Activated B cell treated with CpG ODN at 0.5 μM for 24 hours (primary cell): ENCODE data around the gene SRPK2. TPM values are rescaled to one million over a fixed set of nuclear protein-coding genes. Genes with fewer than 3 reads are reported as not detected.
"Not testable (repeated sequence)": the region's sequence is repeated elsewhere in the genome, so short reads cannot be mapped to it uniquely, and the experiment has no call there.

ENCODE experiments used
- ATAC-seq: fragments of 200-7000 bp; cut with Tn5 transposase; one replicate; pipeline ENCODE4 v1.10.0; 2021; ENCODE audit warnings: low read depth, mild to moderate bottlenecking, moderate library complexity
- CTCF ChIA-PET: fragments of 350-600 bp; sonication (Branson Sonifier 250); formaldehyde crosslinking; loops from one replicate; lab custom pipeline; 2021; ENCODE audit warnings: antibody characterized with exemption; lab: Charles Lee
- POLR2A ChIA-PET: fragments of 350-600 bp; sonication (Branson Sonifier 250); formaldehyde crosslinking; loops from one replicate; lab custom pipeline; 2021; ENCODE audit warnings: antibody characterized with exemption; lab: Charles Lee
- DNase-seq: peaks from one replicate; pipeline ENCODE4 v3.0.0; 2022
- H3K27ac Mint-ChIP-seq: one replicate; pipeline ENCODE4 v1.8.0; 2020; ENCODE audit warnings: mixed read lengths
- H3K27me3 Mint-ChIP-seq: one replicate; pipeline ENCODE4 v1.8.0; 2021; ENCODE audit warnings: mixed read lengths
- H3K36me3 Mint-ChIP-seq: one replicate; pipeline ENCODE4 v1.8.0; 2021; ENCODE audit warnings: low read depth, mixed read lengths
- H3K4me1 Mint-ChIP-seq: one replicate; pipeline ENCODE4 v1.8.0; 2021; ENCODE audit warnings: mixed read lengths
- H3K4me3 Mint-ChIP-seq: one replicate; pipeline ENCODE4 v1.8.0; 2020; ENCODE audit warnings: mild to moderate bottlenecking, mixed read lengths
- H3K9me3 Mint-ChIP-seq: one replicate; pipeline ENCODE4 v1.8.0; 2020; ENCODE audit warnings: mixed read lengths
- CTCF ChIP-seq: fragments of 200-600 bp; IDR thresholded peaks from one replicate; pipeline ENCODE4 v1.8.0; 2022; ENCODE audit warnings: antibody characterized with exemption, mild to moderate bottlenecking
- intact Hi-C: fragments of 100-400 bp; cut with micrococcal nuclease; formaldehyde crosslinking; loops from one replicate; pipeline ENCODE4 v1.15.1; 2024
- total RNA-seq: library from RNA; stranded (reverse); gene quantifications from 2 replicates; pipeline ENCODE4 v1.2.3, GENCODE V29; 2022

Gene SRPK2
- total RNA-seq, 1 donor from 2014 or later = 59.2 TPM

DNA sequence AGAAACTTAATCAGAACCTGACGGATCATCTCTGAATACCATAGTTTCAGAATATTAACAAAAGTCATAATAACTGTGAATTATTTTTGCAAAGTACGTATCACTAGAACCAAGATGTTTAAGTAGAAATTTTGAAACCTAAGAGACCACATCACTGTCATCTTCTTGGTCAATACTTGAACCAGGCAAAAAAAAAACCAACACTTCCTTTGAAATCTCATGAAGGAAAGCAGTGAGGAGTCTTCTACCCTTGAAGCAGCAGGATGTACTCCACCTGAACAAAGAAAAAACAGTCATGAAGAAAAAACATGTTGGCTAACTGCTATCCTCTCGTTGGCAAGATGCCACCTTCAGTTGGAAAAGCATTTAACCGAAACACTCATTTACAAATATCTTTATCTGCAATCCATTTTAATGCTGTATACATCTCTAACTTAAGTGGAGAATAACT is 82.4 kb downstream of the SRPK2 start:
- ATAC-seq = no peak
- H3K27ac Mint-ChIP-seq = no peak overlapping the region
- H3K36me3 Mint-ChIP-seq = peaks cover 20% of the 10 kb centered on the region
- no peak for DNase-seq
- H3K27me3 Mint-ChIP-seq = no peaks in the 10 kb centered on the region
- H3K4me3 Mint-ChIP-seq = no peak overlapping the region
- peaks cover 56% of the 10 kb centered on the region for H3K4me1 Mint-ChIP-seq
- TF ChIP-seq CTCF = no peak
- intact Hi-C loops = no loop called here
- POLR2A ChIA-PET = no interaction called here
- H3K9me3 Mint-ChIP-seq = peaks cover 5% of the 10 kb centered on the region
- CTCF ChIA-PET = no interaction called here

DNA sequence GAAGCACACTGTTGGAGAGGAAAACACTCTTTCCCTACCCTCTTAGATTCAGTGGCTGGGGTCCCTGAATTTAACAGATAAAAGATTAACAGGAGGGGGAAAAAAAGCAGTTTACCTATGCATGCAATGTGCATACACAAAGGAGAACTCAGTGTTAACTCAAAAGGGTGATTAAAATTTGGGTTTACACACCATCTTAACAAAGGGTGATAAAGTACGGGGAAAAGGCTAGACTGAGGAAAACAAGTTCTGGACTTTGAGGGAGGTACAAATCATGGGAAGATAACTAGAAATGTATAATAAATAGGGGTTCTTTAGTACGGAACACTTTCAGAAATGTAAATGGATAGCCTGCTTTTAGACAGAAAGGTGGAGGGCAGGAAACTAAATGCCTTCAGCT is 83.1 kb downstream of the SRPK2 start:
- Mint-ChIP-seq H3K36me3 (peaks cover 22% of the 10 kb centered on the region), H3K4me3 (no peak overlapping the region), H3K27me3 (no peaks in the 10 kb centered on the region), H3K4me1 (peaks cover 53% of the 10 kb centered on the region), H3K9me3 (peaks cover 5% of the 10 kb centered on the region), H3K27ac (no peak overlapping the region)
- CTCF ChIA-PET = no interaction called here
- POLR2A ChIA-PET = no interaction called here
- TF ChIP-seq CTCF = no peak
- no peak for DNase-seq
- intact Hi-C loops = no loop called here
- ATAC-seq = no peak

- peaks cover 5% of the 10 kb centered on the region for H3K9me3 Mint-ChIP-seq
- no peak for ATAC-seq
- no peak overlapping the region for H3K27ac Mint-ChIP-seq
- DNase-seq = no peak
- no peak overlapping the region for H3K4me3 Mint-ChIP-seq
- peaks cover 26% of the 10 kb centered on the region for H3K36me3 Mint-ChIP-seq
- no peak for TF ChIP-seq CTCF
- POLR2A ChIA-PET = interaction anchor here (0.5 kb wide), 1 partner anchor 322 kb away, joined by 3 read pairs; no protein-coding TSS in a partner anchor
- CTCF ChIA-PET = interaction anchor here (0.6 kb wide), 1 partner anchor 125 kb away, joined by 3 read pairs; no protein-coding TSS in a partner anchor
- H3K27me3 Mint-ChIP-seq = no peaks in the 10 kb centered on the region
- peaks cover 48% of the 10 kb centered on the region for H3K4me1 Mint-ChIP-seq
- intact Hi-C loops = no loop called here
Measured at GRCh38 chr7:105304040-105304895, 84.5 kb downstream of the SRPK2 start.

GRCh38 chr7:105300587-105300986 is 88.1 kb downstream of the SRPK2 start:
- DNase-seq, H3K27ac Mint-ChIP-seq, ATAC-seq, H3K4me3 Mint-ChIP-seq, CTCF ChIA-PET, H3K27me3 Mint-ChIP-seq, intact Hi-C loops, H3K9me3 Mint-ChIP-seq: not testable (repeated sequence)
- POLR2A ChIA-PET = interaction anchor here (0.6 kb wide), 1 partner anchor 51 kb away, joined by 3 read pairs; no protein-coding TSS in a partner anchor
- Mint-ChIP-seq H3K36me3 (peaks cover 21% of the 10 kb centered on the region), H3K4me1 (peaks cover 46% of the 10 kb centered on the region)

DNA sequence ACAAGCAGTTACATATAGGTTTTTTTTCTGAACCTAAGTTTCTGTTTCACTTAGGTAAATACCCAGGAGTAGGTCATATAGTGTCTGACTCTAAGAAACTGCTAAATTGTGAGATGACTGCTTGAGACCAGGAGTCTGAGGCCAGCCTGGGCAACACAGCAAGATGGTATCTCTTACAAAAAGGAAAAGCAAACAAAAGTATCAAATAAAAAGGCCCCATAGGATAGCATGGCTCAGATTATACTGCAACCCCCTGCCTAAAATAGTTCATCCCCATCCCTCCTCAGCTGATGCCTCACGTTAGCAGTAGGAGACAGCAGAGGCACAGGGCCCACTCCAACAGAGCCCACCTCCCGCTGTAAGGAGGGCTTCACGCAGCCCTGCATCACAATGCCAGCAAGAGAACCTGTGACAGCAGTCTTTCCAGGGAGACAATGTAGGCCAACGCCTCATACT is 90.3 kb downstream of the SRPK2 start:
- peaks cover 35% of the 10 kb centered on the region for H3K4me1 Mint-ChIP-seq
- peaks cover 11% of the 10 kb centered on the region for H3K36me3 Mint-ChIP-seq
- no peak for DNase-seq
- H3K4me3 Mint-ChIP-seq = no peak overlapping the region
- no peak overlapping the region for H3K27ac Mint-ChIP-seq
- ATAC-seq = no peak
- intact Hi-C loops = no loop called here
- no peak for TF ChIP-seq CTCF
- POLR2A ChIA-PET = no interaction called here
- no peaks in the 10 kb centered on the region for H3K27me3 Mint-ChIP-seq
- CTCF ChIA-PET = interaction anchor here (0.9 kb wide), 1 partner anchor 9 kb away, joined by 3 read pairs; no protein-coding TSS in a partner anchor
- H3K9me3 Mint-ChIP-seq = no peaks in the 10 kb centered on the region
